Measurements from ENCODE around the gene ING3. TPM values are rescaled to one million over a fixed set of nuclear protein-coding genes. Genes with fewer than 3 reads are reported as not detected.

Gene ING3
- total and polyA plus RNA-seq, 2 of the 8 experiments (the other 6 are each of a cell fraction or from before 2014, with no cell fraction given): 6.0 to 17.7 TPM

GRCh38 chr7:121016966-121017365 is 66.4 kb downstream of the ING3 start:
- no peak overlapping the region for H3K9ac ChIP-seq (replicated peaks in 1 of 4; ENCODE audit: extremely low read depth in 1 of 4, low read depth in 3 of 4, low read length in 3 of 4)
- FAIRE-seq: no peak
- no peak overlapping the region for H2AK5ac ChIP-seq (ENCODE audit: low read depth, low read length)
- TF ChIP-seq MAX (IDR thresholded peaks at IDR 0.05) (no peak), YY1 (IDR thresholded peaks at IDR 0.05; ENCODE audit: low read depth, low read length) (no peak), SP1 (IDR thresholded peaks at IDR 0.05; ENCODE audit: low read depth, low read length) (no peak), EP300 (IDR thresholded peaks at IDR 0.05; ENCODE audit: borderline replicate concordance in 1 of 2, low read depth in 2 of 2, low read length in 2 of 2) (no peak), SRF (IDR thresholded peaks at IDR 0.05; ENCODE audit: low read depth, low read length) (no peak), RAD21 (IDR thresholded peaks at IDR 0.05 in 1 of 2, conservative IDR thresholded peaks at IDR 0.05 in 1 of 2; ENCODE audit: low read depth in 2 of 2, low read length in 2 of 2) (no peak), USF2 (IDR thresholded peaks at IDR 0.05; ENCODE audit: low read length) (no peak), RXRA (IDR thresholded peaks at IDR 0.05; ENCODE audit: insufficient read depth, low read depth, low read length) (no peak), E2F6 (IDR thresholded peaks at IDR 0.05) (no peak), RFX5 (IDR thresholded peaks at IDR 0.05; ENCODE audit: borderline replicate concordance, low read depth, low read length) (no peak), SAP30 (IDR thresholded peaks at IDR 0.05; ENCODE audit: insufficient read depth, insufficient replicate concordance, low read length) (no peak), SP2 (IDR thresholded peaks at IDR 0.05; ENCODE audit: low read length) (no peak)

More at GRCh38 chr7:121016966-121017365, 66.4 kb downstream of the ING3 start:
- no peak overlapping the region for H4K91ac ChIP-seq (replicated peaks; ENCODE audit: insufficient read length, low read length)
- H4K20me1 ChIP-seq (replicated peaks in 1 of 2; ENCODE audit: control insufficient read depth in 1 of 2, insufficient read depth in 2 of 2, low read length in 2 of 2): no peaks in the 10 kb centered on the region
- no peak overlapping the region for H2BK12ac ChIP-seq (ENCODE audit: low read depth, low read length)
- H3K4me2 ChIP-seq (ENCODE audit: insufficient read depth in 1 of 2, low read depth in 2 of 2, low read length in 2 of 2): no peak overlapping the region
- no peak overlapping the region for H3K14ac ChIP-seq (ENCODE audit: insufficient read length)
- H3K9me3 ChIP-seq (ENCODE audit: insufficient read depth in 2 of 2, low read depth in 1 of 2, low read length in 1 of 2): no peaks in the 10 kb centered on the region
- H3K27ac ChIP-seq (ENCODE audit: low read depth, low read length): no peak overlapping the region
- H2BK5ac ChIP-seq (ENCODE audit: low read depth, low read length): no peak overlapping the region
- 67% methylated on average over 2 of the region's 2 CpGs; no CpG with 5 or more reads in 1 of the 2 experiments for WGBS, 2 experiments (ENCODE audit: extremely low coverage in 1 of 2, insufficient coverage in 1 of 2, insufficient read length in 1 of 2, insufficient replicate concordance in 2 of 2, low coverage in 1 of 2, low lambda C conversion rate in 2 of 2, missing lambda C conversion rate in 1 of 2)
- H2BK20ac ChIP-seq (ENCODE audit: low read length): no peak overlapping the region
- H3K36me3 ChIP-seq (ENCODE audit: control insufficient read depth in 2 of 4, insufficient read depth in 4 of 4, low read length in 3 of 4): no peaks in the 10 kb centered on the region
- no peak overlapping the region for H4K5ac ChIP-seq (ENCODE audit: insufficient read length, low read depth, low read length)
- H3K56ac ChIP-seq (replicated peaks; ENCODE audit: insufficient read length, low read depth, low read length): no peak overlapping the region
- H4K8ac ChIP-seq (ENCODE audit: extremely low read depth, insufficient read depth, low read length): no peak overlapping the region
- no peaks in the 10 kb centered on the region for H3K4me1 ChIP-seq (replicated peaks in 1 of 4; ENCODE audit: control insufficient read depth in 3 of 4, insufficient read depth in 4 of 4, low read length in 3 of 4)
- no peak for DNase-seq (ENCODE audit: low read depth in 1 of 2, low spot score in 2 of 2)
- H3K79me1 ChIP-seq (ENCODE audit: low read depth, low read length): no peaks in the 10 kb centered on the region
- no peaks in the 10 kb centered on the region for H3K23me2 ChIP-seq (ENCODE audit: low read depth, low read length)
- H3K18ac ChIP-seq (ENCODE audit: extremely low read depth, low read length): no peak overlapping the region
- no peak overlapping the region for H2BK120ac ChIP-seq (replicated peaks; ENCODE audit: low read depth, low read length)
- no peaks in the 10 kb centered on the region for H3K27me3 ChIP-seq (replicated peaks in 1 of 4; ENCODE audit: control insufficient read depth in 3 of 4, extremely low read depth in 1 of 4, insufficient read depth in 3 of 4, low read length in 3 of 4)
- CTCF ChIA-PET (ENCODE audit: partially characterized antibody): interaction anchor here (0.7 to 1.4 kb wide), 7 partner anchors 10 to 1081 kb away, joined by 3 to 8 read pairs (median 3); no protein-coding TSS in a partner anchor
- no peak overlapping the region for H3K4ac ChIP-seq (replicated peaks; ENCODE audit: insufficient read length, low read depth, low read length)
- no peak overlapping the region for H3K4me3 ChIP-seq (ENCODE audit: extremely low read depth in 1 of 4, insufficient read depth in 2 of 4, low read depth in 3 of 4, low read length in 4 of 4)
- H3K23ac ChIP-seq (ENCODE audit: insufficient read length): no peak overlapping the region
- H2BK15ac ChIP-seq (ENCODE audit: low read length): no peak overlapping the region
- POLR2A ChIA-PET (ENCODE audit: partially characterized antibody): no interaction called here
- H3K79me2 ChIP-seq (ENCODE audit: control insufficient read depth in 1 of 2, insufficient read depth in 2 of 2, low read length in 2 of 2): no peaks in the 10 kb centered on the region
- no peak overlapping the region for H2AFZ ChIP-seq (ENCODE audit: low read length)
